ENCODE data around the gene USHBP1.

The USHBP1 gene

DNA sequence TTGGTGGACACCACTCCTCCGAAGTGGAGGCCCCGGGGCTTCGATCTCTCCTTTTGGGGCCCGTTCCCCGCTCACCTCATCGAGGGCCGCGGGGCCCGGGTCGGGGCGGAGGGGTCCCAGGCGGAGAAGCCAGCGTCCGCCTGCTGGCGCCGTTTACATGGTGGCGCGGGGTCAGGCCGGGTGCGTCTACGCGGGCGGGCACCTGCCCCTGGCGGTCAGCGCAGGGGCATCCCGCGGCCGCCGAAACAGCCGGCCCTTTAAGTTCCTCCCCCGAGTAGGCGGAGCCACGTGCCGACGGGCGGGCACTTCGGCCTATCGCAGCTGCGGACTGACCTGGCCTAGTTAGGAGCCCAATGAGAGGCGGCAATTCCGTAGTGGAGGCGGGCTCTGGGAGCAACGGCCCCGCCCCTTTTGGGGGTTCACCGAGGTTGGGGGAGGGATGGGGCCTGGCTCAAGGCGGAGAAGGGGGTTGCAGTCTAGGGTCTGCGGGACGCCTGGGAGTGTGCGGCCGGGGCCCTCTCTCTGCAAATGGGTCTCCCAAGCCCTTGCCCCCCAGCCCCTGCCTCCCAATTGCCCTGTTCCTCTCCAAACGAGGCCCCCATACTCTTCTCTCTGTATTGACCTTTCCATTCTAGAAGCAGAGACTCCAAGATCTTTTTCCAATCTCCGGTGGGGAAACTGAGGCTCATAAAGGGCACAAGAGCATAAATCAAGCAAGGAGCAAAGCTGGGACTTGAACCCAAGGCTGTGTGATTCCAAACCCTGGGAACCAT, 38.8 kb upstream of the USHBP1 start, which contains the start of gene ABHD8:
ABHD8 (minus strand) TSS at position 259 of the 773 bp plus-strand sequence. CDS start 1,809 bp downstream, outside the sequence.
- Histone ChIP-seq H3F3A (ENCODE audit: insufficient read depth, low read length) (peaks cover 6% of the 10 kb centered on the region; the same call in 1 of the 2 replicates), H3K4me1 (ENCODE audit: insufficient read depth, low read length, severe bottlenecking) (peaks cover 39% of the 10 kb centered on the region), H3K4me3 (ENCODE audit: low read depth, low read length, poor library complexity, severe bottlenecking) (peak within 1 kb of the TSS; percentile 78), H3K27ac (ENCODE audit: low read depth, low read length, poor library complexity, severe bottlenecking) (peak within 1 kb of the TSS; percentile 75), H3K9ac (ENCODE audit: low read length) (peak within 1 kb of the TSS; percentile 80), H3K79me2 (ENCODE audit: insufficient read depth, low read length) (no peaks in the 10 kb centered on the region; the same call in 1 of the 2 replicates), H3K9me2 (ENCODE audit: low read depth, low read length) (no peaks in the 10 kb centered on the region), H4K20me1 (ENCODE audit: insufficient read depth, low read length) (no peaks in the 10 kb centered on the region), H2AFZ (ENCODE audit: low read length) (no peak within 1 kb of the TSS), H3K4me2 (ENCODE audit: low read length) (peak within 1 kb of the TSS; percentile 84), H3K36me3 (ENCODE audit: insufficient read depth, low read length) (peaks cover 16% of the 10 kb centered on the region), H3K9me3 (ENCODE audit: low read length) (no peaks in the 10 kb centered on the region), H3K27me3 (ENCODE audit: insufficient read depth, low read length) (no peaks in the 10 kb centered on the region)
- no peak for TF ChIP-seq EZH2 (IDR thresholded peaks at IDR 0.05; ENCODE audit: borderline replicate concordance, low read length)
- TF ChIP-seq, protein P1, sequence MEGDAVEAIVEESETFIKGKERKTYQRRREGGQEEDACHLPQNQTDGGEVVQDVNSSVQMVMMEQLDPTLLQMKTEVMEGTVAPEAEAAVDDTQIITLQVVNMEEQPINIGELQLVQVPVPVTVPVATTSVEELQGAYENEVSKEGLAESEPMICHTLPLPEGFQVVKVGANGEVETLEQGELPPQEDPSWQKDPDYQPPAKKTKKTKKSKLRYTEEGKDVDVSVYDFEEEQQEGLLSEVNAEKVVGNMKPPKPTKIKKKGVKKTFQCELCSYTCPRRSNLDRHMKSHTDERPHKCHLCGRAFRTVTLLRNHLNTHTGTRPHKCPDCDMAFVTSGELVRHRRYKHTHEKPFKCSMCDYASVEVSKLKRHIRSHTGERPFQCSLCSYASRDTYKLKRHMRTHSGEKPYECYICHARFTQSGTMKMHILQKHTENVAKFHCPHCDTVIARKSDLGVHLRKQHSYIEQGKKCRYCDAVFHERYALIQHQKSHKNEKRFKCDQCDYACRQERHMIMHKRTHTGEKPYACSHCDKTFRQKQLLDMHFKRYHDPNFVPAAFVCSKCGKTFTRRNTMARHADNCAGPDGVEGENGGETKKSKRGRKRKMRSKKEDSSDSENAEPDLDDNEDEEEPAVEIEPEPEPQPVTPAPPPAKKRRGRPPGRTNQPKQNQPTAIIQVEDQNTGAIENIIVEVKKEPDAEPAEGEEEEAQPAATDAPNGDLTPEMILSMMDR (IDR thresholded peaks at IDR 0.05; ENCODE audit: low read length), result 0 out of 2 replicates have a peak, but pooled peaks have one; percentile 20

DNA sequence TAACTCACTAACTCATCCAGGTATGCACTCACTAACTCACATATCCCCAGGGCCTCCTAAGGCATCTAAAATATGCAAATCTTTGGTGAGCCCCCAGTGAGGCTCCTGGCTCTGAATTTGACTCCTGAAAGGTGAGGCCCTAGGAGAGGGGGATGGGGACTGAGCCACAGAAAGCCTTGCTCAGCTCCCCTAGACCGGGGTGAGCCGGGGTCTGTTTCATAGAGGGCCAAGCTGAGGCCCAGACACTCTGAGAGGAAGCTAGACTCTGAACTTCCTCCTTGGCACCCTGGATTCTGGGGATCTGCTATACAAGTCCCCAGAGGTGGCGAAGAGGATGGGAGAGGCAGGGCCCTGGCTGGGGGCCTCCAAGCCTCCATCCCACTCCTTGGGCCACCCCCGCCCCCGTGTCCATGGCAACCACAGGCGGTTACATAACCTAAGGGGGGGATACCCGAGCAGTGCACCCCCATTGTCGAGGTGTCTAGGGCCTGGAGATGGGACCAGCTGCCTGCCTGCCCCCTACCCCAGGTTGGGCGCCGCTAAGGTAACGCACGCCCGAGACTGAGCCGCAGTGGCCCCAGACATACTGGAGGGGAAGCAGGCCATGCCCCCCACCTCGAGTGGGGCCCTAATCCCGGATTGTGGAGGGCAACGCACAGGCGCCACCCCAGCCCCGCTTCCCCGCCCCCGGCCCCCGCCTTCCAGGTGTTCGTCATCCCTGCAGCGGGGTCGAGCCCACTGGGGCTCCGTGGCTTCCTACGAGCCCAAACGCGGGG, 38.0 kb upstream of the USHBP1 start:
- Histone ChIP-seq H4K20me1 (ENCODE audit: insufficient read depth, low read length) (no peaks in the 10 kb centered on the region), H3K9me3 (ENCODE audit: low read length) (no peaks in the 10 kb centered on the region), H3K9me2 (ENCODE audit: low read depth, low read length) (no peaks in the 10 kb centered on the region), H3K27me3 (ENCODE audit: insufficient read depth, low read length) (no peaks in the 10 kb centered on the region), H3K27ac (ENCODE audit: low read depth, low read length, poor library complexity, severe bottlenecking) (peak overlapping the region; percentile 75), H3K36me3 (ENCODE audit: insufficient read depth, low read length) (peaks cover 21% of the 10 kb centered on the region), H2AFZ (ENCODE audit: low read length) (no peak overlapping the region), H3F3A (ENCODE audit: insufficient read depth, low read length) (peaks cover 6% of the 10 kb centered on the region; the same call in 1 of the 2 replicates), H3K9ac (ENCODE audit: low read length) (peak overlapping the region; percentile 80), H3K4me2 (ENCODE audit: low read length) (peak overlapping the region; percentile 84), H3K79me2 (ENCODE audit: insufficient read depth, low read length) (no peaks in the 10 kb centered on the region; the same call in 1 of the 2 replicates), H3K4me3 (ENCODE audit: low read depth, low read length, poor library complexity, severe bottlenecking) (peak overlapping the region; percentile 78), H3K4me1 (ENCODE audit: insufficient read depth, low read length, severe bottlenecking) (peaks cover 35% of the 10 kb centered on the region)
- TF ChIP-seq, protein P1 (IDR thresholded peaks at IDR 0.05; ENCODE audit: low read length), result no peak
- no peak for TF ChIP-seq EZH2 (IDR thresholded peaks at IDR 0.05; ENCODE audit: borderline replicate concordance, low read length)

DNA sequence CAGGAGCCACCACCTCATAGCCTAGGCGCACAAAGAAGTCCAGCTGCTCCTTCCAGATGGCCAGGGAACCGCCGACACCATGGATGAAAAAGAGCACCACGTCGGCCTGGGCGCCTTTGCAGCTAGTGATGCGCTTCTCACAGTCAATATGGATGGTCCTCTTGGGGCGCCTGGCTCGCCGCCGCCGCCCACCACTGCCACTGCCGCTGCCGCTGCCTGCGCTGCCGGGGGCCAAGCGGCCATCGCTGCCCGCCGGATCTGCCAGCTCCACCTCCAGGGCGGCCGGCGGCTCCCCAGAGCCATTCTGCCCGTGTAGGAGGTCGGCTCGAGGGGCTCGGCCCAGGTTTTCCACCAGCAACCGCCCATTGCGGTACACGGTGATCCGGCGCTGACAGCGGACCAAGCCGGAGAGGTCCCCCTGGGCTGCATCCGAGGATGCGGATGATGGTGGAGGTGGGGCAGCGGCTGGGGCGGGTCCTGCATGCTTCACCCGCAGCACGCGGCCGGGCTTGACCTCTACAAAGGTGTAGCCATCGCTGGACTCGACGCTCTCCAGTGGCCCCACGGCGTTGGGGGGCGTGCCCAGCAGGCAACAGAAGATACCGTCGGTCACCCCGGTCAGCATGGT, 36.6 kb upstream of the USHBP1 start:
- peaks cover 34% of the 10 kb centered on the region for H3K36me3 ChIP-seq (ENCODE audit: insufficient read depth, low read length)
- H3K27ac ChIP-seq (ENCODE audit: low read depth, low read length, poor library complexity, severe bottlenecking), result no peak overlapping the region
- no peak overlapping the region for H3K4me2 ChIP-seq (ENCODE audit: low read length)
- H3F3A ChIP-seq (ENCODE audit: insufficient read depth, low read length), result 0 out of 2 replicates have a peak, but pooled peaks cover 6% of the 10 kb centered on the region
- TF ChIP-seq, protein P1 (IDR thresholded peaks at IDR 0.05; ENCODE audit: low read length), result no peak
- TF ChIP-seq EZH2 (IDR thresholded peaks at IDR 0.05; ENCODE audit: borderline replicate concordance, low read length), result no peak
- no peaks in the 10 kb centered on the region for H4K20me1 ChIP-seq (ENCODE audit: insufficient read depth, low read length)
- H3K79me2 ChIP-seq (ENCODE audit: insufficient read depth, low read length), result no peaks in the 10 kb centered on the region
- H3K4me3 ChIP-seq (ENCODE audit: low read depth, low read length, poor library complexity, severe bottlenecking), result no peak overlapping the region
- no peaks in the 10 kb centered on the region for H3K27me3 ChIP-seq (ENCODE audit: insufficient read depth, low read length)
- no peaks in the 10 kb centered on the region for H3K9me2 ChIP-seq (ENCODE audit: low read depth, low read length)
- no peaks in the 10 kb centered on the region for H3K9me3 ChIP-seq (ENCODE audit: low read length)
- no peak overlapping the region for H3K9ac ChIP-seq (ENCODE audit: low read length)
- H3K4me1 ChIP-seq (ENCODE audit: insufficient read depth, low read length, severe bottlenecking), result peaks cover 22% of the 10 kb centered on the region
- no peak overlapping the region for H2AFZ ChIP-seq (ENCODE audit: low read length)

All from OCI-LY1 (cell line).